ENCODE results near the gene R3HCC1L. TPM values are rescaled to one million over a fixed set of nuclear protein-coding genes. Genes with fewer than 3 reads are reported as not detected.
A peak's percentile ranks its signal among the peaks of the same experiment; 100 is the strongest.
"Not testable (repeated sequence)": the region's sequence is repeated elsewhere in the genome, so short reads cannot be mapped to it uniquely, and the experiment has no call there.

R3HCC1L gene
- total and polyA plus RNA-seq, 3 experiments from 2014 or later, result 14.8 to 24.6 (median 24.3) TPM

DNA sequence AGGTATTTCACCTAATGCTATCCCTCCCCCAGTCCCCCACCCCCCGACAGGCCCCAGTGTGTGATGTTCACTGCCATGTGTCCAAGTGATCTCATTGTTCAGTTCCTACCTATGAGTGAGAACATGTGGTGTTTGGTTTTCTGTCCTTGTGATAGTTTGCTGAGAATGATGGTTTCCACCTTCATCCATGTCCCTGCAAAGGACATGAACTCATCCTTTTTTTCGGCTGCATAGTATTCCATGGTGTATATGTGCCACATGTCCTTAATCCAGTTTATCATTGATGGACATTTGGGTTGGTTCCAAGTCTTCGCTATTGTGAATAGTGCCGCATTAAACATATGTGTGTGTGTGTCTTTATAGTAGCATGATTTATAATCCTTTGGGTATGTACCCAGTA, 56.3 kb downstream of the R3HCC1L start:
- H3K4me1 Mint-ChIP-seq, result peaks cover 22 to 33% (median 33%) of the 10 kb centered on the region in 3 donors
- H3K27me3 Mint-ChIP-seq; H3K27ac ChIP-seq (ENCODE audit: low read depth, low read length); H3K4me1 ChIP-seq (ENCODE audit: insufficient read depth, low read length); H3K9me3 ChIP-seq (ENCODE audit: low read length); DNase-seq; H3K4me3 ChIP-seq (ENCODE audit: low read length); POLR2A ChIA-PET; H3K36me3 ChIP-seq (ENCODE audit: insufficient read depth, low read length); H3K9me3 Mint-ChIP-seq; CTCF ChIA-PET; H3K27me3 ChIP-seq (ENCODE audit: insufficient read depth, low read length, poor library complexity, severe bottlenecking); H3K27ac Mint-ChIP-seq; H3K4me3 Mint-ChIP-seq: not testable (repeated sequence)
- H3K36me3 Mint-ChIP-seq, result peaks cover 31 to 69% (median 40%) of the 10 kb centered on the region in 3 donors

DNA sequence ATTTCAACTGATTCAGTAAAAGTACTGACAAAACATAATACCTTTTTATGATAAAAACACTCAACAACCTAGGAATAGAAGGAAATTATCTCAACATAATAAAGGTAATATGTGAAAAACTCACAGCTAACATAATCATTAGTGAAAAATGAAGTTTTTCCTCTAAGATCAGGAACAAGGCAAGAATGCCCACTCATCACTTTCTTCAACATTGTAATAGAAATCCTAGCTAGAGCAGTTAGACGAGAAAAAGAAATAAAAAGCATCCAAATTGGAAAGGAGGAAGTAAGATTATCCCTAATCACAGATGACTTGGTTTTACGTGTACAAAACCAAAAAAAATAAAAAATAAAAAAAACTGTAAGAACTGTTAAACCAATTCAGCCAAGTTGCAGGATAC, 58.6 kb downstream of the R3HCC1L start:
- H3K9me3 Mint-ChIP-seq, result peaks cover 0 to 5% (median 2%) of the 10 kb centered on the region in 5 donors
- no peaks in the 10 kb centered on the region for H3K4me1 ChIP-seq (ENCODE audit: insufficient read depth, low read length)
- CTCF ChIA-PET, result no interaction called here
- H3K27ac ChIP-seq (ENCODE audit: low read depth, low read length), result no peak overlapping the region
- H3K4me3 ChIP-seq (ENCODE audit: low read length), result no peak overlapping the region
- H3K27ac Mint-ChIP-seq, result no peak overlapping the region
- H3K36me3 ChIP-seq (ENCODE audit: insufficient read depth, low read length), result no peaks in the 10 kb centered on the region
- no peaks in the 10 kb centered on the region for H3K9me3 ChIP-seq (ENCODE audit: low read length)
- no peak for DNase-seq
- H3K4me3 Mint-ChIP-seq, result no peak overlapping the region
- no peaks in the 10 kb centered on the region for H3K27me3 Mint-ChIP-seq
- peaks cover 28 to 52% (median 45%) of the 10 kb centered on the region in 3 donors for H3K4me1 Mint-ChIP-seq
- peaks cover 33 to 56% (median 44%) of the 10 kb centered on the region in 3 donors for H3K36me3 Mint-ChIP-seq
- no peaks in the 10 kb centered on the region for H3K27me3 ChIP-seq (ENCODE audit: insufficient read depth, low read length, poor library complexity, severe bottlenecking)
- POLR2A ChIA-PET, result no interaction called here

DNA sequence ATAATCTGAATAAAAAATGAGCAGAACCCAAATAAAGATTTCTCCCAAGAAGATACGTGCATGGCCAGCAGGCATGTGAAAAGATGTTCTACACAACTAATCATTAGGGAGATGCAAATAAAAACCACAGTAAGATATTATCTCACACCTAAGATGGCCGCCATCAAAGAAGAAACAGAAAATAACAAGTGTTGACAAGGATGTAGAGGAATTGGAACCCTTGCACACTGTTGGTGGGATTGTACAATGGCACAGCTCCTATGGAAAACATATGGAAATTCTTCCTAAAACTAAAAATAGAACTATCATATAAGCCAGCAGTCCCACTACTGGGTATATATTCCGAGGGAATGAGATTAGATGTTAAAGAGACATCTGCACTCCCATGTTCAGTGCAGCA, 60.2 kb downstream of the R3HCC1L start:
- ChIA-PET CTCF (no interaction called here), POLR2A (no interaction called here)
- Histone ChIP-seq H3K4me3 (ENCODE audit: low read length) (no peak overlapping the region), H3K4me1 (ENCODE audit: insufficient read depth, low read length) (no peaks in the 10 kb centered on the region), H3K27me3 (ENCODE audit: insufficient read depth, low read length, poor library complexity, severe bottlenecking) (no peaks in the 10 kb centered on the region), H3K27ac (ENCODE audit: low read depth, low read length) (no peak overlapping the region), H3K36me3 (ENCODE audit: insufficient read depth, low read length) (no peaks in the 10 kb centered on the region), H3K9me3 (ENCODE audit: low read length) (no peaks in the 10 kb centered on the region)
- peaks cover 31 to 48% (median 43%) of the 10 kb centered on the region in 3 donors for H3K36me3 Mint-ChIP-seq
- peak overlapping the region in 1 of 8 donors; percentile 29 for H3K27ac Mint-ChIP-seq
- peaks cover 30 to 46% (median 45%) of the 10 kb centered on the region in 3 donors for H3K4me1 Mint-ChIP-seq
- H3K4me3 Mint-ChIP-seq, result no peak overlapping the region
- H3K9me3 Mint-ChIP-seq, result peaks cover 0 to 5% (median 2%) of the 10 kb centered on the region in 5 donors
- no peak for DNase-seq
- no peaks in the 10 kb centered on the region for H3K27me3 Mint-ChIP-seq

- H3K9me3 ChIP-seq (ENCODE audit: low read length), result no peaks in the 10 kb centered on the region
- H3K27ac ChIP-seq (ENCODE audit: low read depth, low read length), result no peak overlapping the region
- H3K36me3 ChIP-seq (ENCODE audit: insufficient read depth, low read length), result no peaks in the 10 kb centered on the region
- no peak overlapping the region for H3K4me3 ChIP-seq (ENCODE audit: low read length)
- POLR2A ChIA-PET, result no interaction called here
- no peak for DNase-seq
- Mint-ChIP-seq H3K4me1 (peaks cover 31 to 50% (median 49%) of the 10 kb centered on the region in 3 donors), H3K4me3 (no peak overlapping the region), H3K9me3 (peaks cover 0 to 5% (median 2%) of the 10 kb centered on the region in 5 donors), H3K27ac (no peak overlapping the region), H3K36me3 (peaks cover 29 to 45% (median 38%) of the 10 kb centered on the region in 3 donors), H3K27me3 (no peaks in the 10 kb centered on the region)
- CTCF ChIA-PET, result no interaction called here
- no peaks in the 10 kb centered on the region for H3K27me3 ChIP-seq (ENCODE audit: insufficient read depth, low read length, poor library complexity, severe bottlenecking)
- H3K4me1 ChIP-seq (ENCODE audit: insufficient read depth, low read length), result no peaks in the 10 kb centered on the region
Measured at GRCh38 chr10:98195120-98195519, 60.7 kb downstream of the R3HCC1L start.

- POLR2A ChIA-PET, result no interaction called here
- DNase-seq, result no peak
Measured at GRCh38 chr10:98196985-98197384, 62.5 kb downstream of the R3HCC1L start.

DNA sequence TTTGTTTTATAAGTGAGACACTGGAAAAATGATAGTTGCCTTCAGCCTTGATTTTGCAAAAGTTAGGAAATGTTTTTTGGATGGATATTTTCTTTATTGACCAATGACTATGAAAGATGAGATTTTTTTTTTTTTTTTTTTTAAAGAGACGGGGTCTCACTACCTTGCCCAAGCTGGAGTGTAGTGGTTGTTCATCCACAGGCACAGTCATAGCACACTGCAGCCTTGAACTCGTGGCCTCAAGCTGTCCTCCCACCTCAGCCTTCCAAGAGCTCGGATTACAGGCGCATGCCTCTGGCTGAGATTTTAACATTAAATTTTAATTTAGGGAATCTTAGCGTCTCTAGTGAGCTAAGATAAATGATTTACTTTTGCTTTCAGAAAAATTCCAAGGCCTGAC, 67.3 kb downstream of the R3HCC1L start:
- Histone ChIP-seq H3K9me3 (ENCODE audit: low read length) (no peaks in the 10 kb centered on the region), H3K27ac (ENCODE audit: low read depth, low read length) (no peak overlapping the region), H3K27me3 (ENCODE audit: insufficient read depth, low read length, poor library complexity, severe bottlenecking) (no peaks in the 10 kb centered on the region), H3K36me3 (ENCODE audit: insufficient read depth, low read length) (no peaks in the 10 kb centered on the region), H3K4me1 (ENCODE audit: insufficient read depth, low read length) (no peaks in the 10 kb centered on the region), H3K4me3 (ENCODE audit: low read length) (no peak overlapping the region)
- CTCF ChIA-PET, result no interaction called here
- no peak overlapping the region for H3K27ac Mint-ChIP-seq
- POLR2A ChIA-PET, result no interaction called here
- H3K4me3 Mint-ChIP-seq, result no peak overlapping the region
- no peaks in the 10 kb centered on the region for H3K27me3 Mint-ChIP-seq
- no peaks in the 10 kb centered on the region for H3K9me3 Mint-ChIP-seq
- H3K4me1 Mint-ChIP-seq, result peaks cover 19 to 62% (median 35%) of the 10 kb centered on the region in 3 donors
- H3K36me3 Mint-ChIP-seq, result peaks cover 3 to 22% (median 11%) of the 10 kb centered on the region in 3 donors
- no peak for DNase-seq

More at GRCh38 chr10:98196985-98197384, 62.5 kb downstream of the R3HCC1L start:
- Mint-ChIP-seq H3K4me1 (peaks cover 31 to 60% (median 58%) of the 10 kb centered on the region in 3 donors), H3K36me3 (peaks cover 20 to 40% (median 22%) of the 10 kb centered on the region in 3 donors), H3K9me3 (peaks cover 0 to 5% (median 0%) of the 10 kb centered on the region in 5 donors), H3K27me3 (no peaks in the 10 kb centered on the region), H3K27ac (peak overlapping the region in 3 of 8 donors; percentile 25 to 61 (median 59)), H3K4me3 (no peak overlapping the region)
- no peaks in the 10 kb centered on the region for H3K36me3 ChIP-seq (ENCODE audit: insufficient read depth, low read length)
- no peaks in the 10 kb centered on the region for H3K9me3 ChIP-seq (ENCODE audit: low read length)
- no peaks in the 10 kb centered on the region for H3K27me3 ChIP-seq (ENCODE audit: insufficient read depth, low read length, poor library complexity, severe bottlenecking)
- no peak overlapping the region for H3K27ac ChIP-seq (ENCODE audit: low read depth, low read length)
- CTCF ChIA-PET, result no interaction called here
- H3K4me1 ChIP-seq (ENCODE audit: insufficient read depth, low read length), result no peaks in the 10 kb centered on the region
- no peak overlapping the region for H3K4me3 ChIP-seq (ENCODE audit: low read length)

- ChIA-PET CTCF (no interaction called here), POLR2A (no interaction called here)
- peaks cover 17 to 63% (median 35%) of the 10 kb centered on the region in 3 donors for H3K4me1 Mint-ChIP-seq
- H3K4me1 ChIP-seq (ENCODE audit: insufficient read depth, low read length), result no peaks in the 10 kb centered on the region
- peak overlapping the region in 1 of 8 donors; percentile 43 for H3K27ac Mint-ChIP-seq
- no peak overlapping the region for H3K4me3 Mint-ChIP-seq
- no peaks in the 10 kb centered on the region for H3K27me3 ChIP-seq (ENCODE audit: insufficient read depth, low read length, poor library complexity, severe bottlenecking)
- no peaks in the 10 kb centered on the region for H3K9me3 Mint-ChIP-seq
- no peak overlapping the region for H3K27ac ChIP-seq (ENCODE audit: low read depth, low read length)
- no peaks in the 10 kb centered on the region for H3K27me3 Mint-ChIP-seq
- H3K36me3 ChIP-seq (ENCODE audit: insufficient read depth, low read length), result no peaks in the 10 kb centered on the region
- DNase-seq, result no peak
- H3K4me3 ChIP-seq (ENCODE audit: low read length), result no peak overlapping the region
- no peaks in the 10 kb centered on the region for H3K9me3 ChIP-seq (ENCODE audit: low read length)
- H3K36me3 Mint-ChIP-seq, result peaks cover 0 to 21% (median 11%) of the 10 kb centered on the region in 3 donors
Measured at GRCh38 chr10:98202378-98202777, 67.9 kb downstream of the R3HCC1L start.

GRCh38 chr10:98205351-98205750, 70.9 kb downstream of the R3HCC1L start:
- Mint-ChIP-seq H3K27me3 (no peaks in the 10 kb centered on the region), H3K4me1 (peaks cover 13 to 70% (median 40%) of the 10 kb centered on the region in 3 donors), H3K27ac (no peak overlapping the region), H3K4me3 (no peak overlapping the region), H3K9me3 (no peaks in the 10 kb centered on the region), H3K36me3 (peaks cover 10 to 43% (median 24%) of the 10 kb centered on the region in 3 donors)
- ChIA-PET POLR2A (no interaction called here), CTCF (interaction anchor here (1.1 kb wide), 1 partner anchor 41 kb away, joined by 3 read pairs; no protein-coding TSS in a partner anchor)
- no peaks in the 10 kb centered on the region for H3K36me3 ChIP-seq (ENCODE audit: insufficient read depth, low read length)
- no peak for DNase-seq
- no peaks in the 10 kb centered on the region for H3K27me3 ChIP-seq (ENCODE audit: insufficient read depth, low read length, poor library complexity, severe bottlenecking)
- no peak overlapping the region for H3K4me3 ChIP-seq (ENCODE audit: low read length)
- no peaks in the 10 kb centered on the region for H3K4me1 ChIP-seq (ENCODE audit: insufficient read depth, low read length)
- no peak overlapping the region for H3K27ac ChIP-seq (ENCODE audit: low read depth, low read length)
- H3K9me3 ChIP-seq (ENCODE audit: low read length), result no peaks in the 10 kb centered on the region

All from CD8-positive, alpha-beta memory T cell (primary cell).